Gastrocnemius medialis (tissue), 4 donors: Measurements from ENCODE around the gene CCDC33. TPM values are rescaled to one million over a fixed set of nuclear protein-coding genes. Genes with fewer than 3 reads are reported as not detected.

Source experiments
- ATAC-seq, 2 donors: fragments of 150-250 bp; one replicate each; pipeline ENCODE4 v1.9.1; 2016
- DNase-seq, 2 donors: peaks; one replicate each; pipeline ENCODE4 v3.0.0-alpha.2; 2019
- H3K27ac ChIP-seq, 4 donors: fragments of 200-600 bp; sonication (generic); 1 replicate in 1 of 4; 2 replicates in 3 of 4; pipeline ENCODE4 v1.5.1; 2016 to 2018; ENCODE audit warnings: mild to moderate bottlenecking in 2 of 4, moderate library complexity in 1 of 4
- H3K27me3 ChIP-seq, 3 donors: fragments of 200-600 bp; sonication (generic) in 2 of 3; 1 replicate in 1 of 3; 2 replicates in 2 of 3; pipeline versions ENCODE4 v1.5.1 to v1.6.0; 2016 to 2019; ENCODE audit warnings: mild to moderate bottlenecking in 1 of 3, moderate library complexity in 1 of 3
- H3K36me3 ChIP-seq, 2 donors: fragments of 200-600 bp; sonication (generic) in 1 of 2; one replicate each; pipeline ENCODE4 v1.5.1; 2017 to 2018
- H3K4me1 ChIP-seq, 2 donors: fragments of 200-600 bp; sonication (generic) in 1 of 2; one replicate each; pipeline ENCODE4 v1.5.1; 2016 to 2017; ENCODE audit warnings: mild to moderate bottlenecking in 2 of 2
- H3K4me3 ChIP-seq, 4 donors: fragments of 200-600 bp; sonication (generic) in 3 of 4; 1 replicate in 1 of 4; 2 replicates in 3 of 4; pipeline ENCODE4 v1.5.1; 2016 to 2019; ENCODE audit warnings: mild to moderate bottlenecking in 2 of 4
- H3K9me3 ChIP-seq, 3 donors: fragments of 200-600 bp; sonication (generic) in 2 of 3; 1 replicate in 1 of 3; 2 replicates in 2 of 3; pipeline ENCODE4 v1.5.1; 2016 to 2019
- CTCF ChIP-seq, 5 experiments: fragments of 450-650 bp in 3 of 5; fragments of 200-600 bp in 2 of 5; sonication (generic) in 2 of 5; IDR thresholded peaks in 4 of 5; conservative IDR thresholded peaks in 1 of 5; 1 replicate in 4 of 5; 2 replicates in 1 of 5; pipeline ENCODE4 v1.5.1; 2016 to 2019; ENCODE audit warnings: antibody characterized with exemption in 5 of 5, mild to moderate bottlenecking in 3 of 5, moderate library complexity in 3 of 5
- POLR2A ChIP-seq, 2 donors: fragments of 450-650 bp; IDR thresholded peaks; one replicate each; pipeline ENCODE4 v1.6.1; 2017; ENCODE audit warnings: antibody characterized with exemption in 2 of 2, mild to moderate bottlenecking in 2 of 2, moderate library complexity in 2 of 2
- in situ Hi-C, 4 donors: fragments of 200-750 bp; cut with MboI; loops; one replicate each; pipeline versions ENCODE4 v1.15.0 to v1.8.0; 2017; ENCODE audit warnings: low sequenced_read_pairs in 4 of 4
- intact Hi-C: fragments of 100-400 bp; cut with DNase I; formaldehyde crosslinking; loops from one replicate; pipeline ENCODE4 v1.15.1; 2023; ENCODE audit warnings: low total_unique reads
- total RNA-seq, 4 donors: library from RNA; depleted of rRNA; stranded (reverse); fragments of >200 nt; gene quantifications; one replicate each; pipeline versions ENCODE4 v1.1.0 to v1.2.3, GENCODE V29; 2016

Gene CCDC33
- total RNA-seq, result not detected

- in situ Hi-C loops (no loop called here), intact Hi-C loops (no loop called here)
- Histone ChIP-seq H3K4me3 (no peak within 1 kb of the TSS), H3K36me3 (no peaks in the 10 kb centered on the region), H3K4me1 (peaks cover 15 to 18% of the 10 kb centered on the region in 2 donors), H3K27ac (no peak within 1 kb of the TSS), H3K27me3 (no peaks in the 10 kb centered on the region), H3K9me3 (no peaks in the 10 kb centered on the region)
- ATAC-seq (no peak), DNase-seq (no peak)
- TF ChIP-seq CTCF (IDR thresholded peaks at IDR 0.05 in 4 of 5, conservative IDR thresholded peaks at IDR 0.05 in 1 of 5), result no peak
- TF ChIP-seq POLR2A (IDR thresholded peaks at IDR 0.05), result no peak
These were observed at the start of gene CCDC33 for GRCh38 chr15:74235962-74236361. Gene CCDC33 (plus strand): TSS chr15:74236326. CDS start chr15:74236720, 394 bp downstream.

GRCh38 chr15:74188216-74188615 is 47.9 kb upstream of the CCDC33 start:
- Histone ChIP-seq H3K4me1 (no peaks in the 10 kb centered on the region), H3K9me3 (no peaks in the 10 kb centered on the region), H3K36me3 (no peaks in the 10 kb centered on the region), H3K27ac (no peak overlapping the region), H3K4me3 (no peak overlapping the region), H3K27me3 (no peaks in the 10 kb centered on the region)
- DNase-seq (no peak), ATAC-seq (no peak)
- intact Hi-C loops (no loop called here), in situ Hi-C loops (no loop called here)
- TF ChIP-seq POLR2A (IDR thresholded peaks at IDR 0.05), result no peak
- TF ChIP-seq CTCF (IDR thresholded peaks at IDR 0.05 in 4 of 5, conservative IDR thresholded peaks at IDR 0.05 in 1 of 5), result no peak

- ATAC-seq, result no peak
These were observed 44.3 kb upstream of the CCDC33 start for GRCh38 chr15:74191798-74192197.

GRCh38 chr15:74192751-74193150 is 43.4 kb upstream of the CCDC33 start:
- in situ Hi-C loops, result no loop called here
- Histone ChIP-seq H3K27ac (no peak overlapping the region), H3K9me3 (no peaks in the 10 kb centered on the region), H3K4me1 (no peaks in the 10 kb centered on the region), H3K36me3 (no peaks in the 10 kb centered on the region), H3K4me3 (no peak overlapping the region), H3K27me3 (no peaks in the 10 kb centered on the region)
- DNase-seq (no peak), ATAC-seq (no peak)
- TF ChIP-seq POLR2A (IDR thresholded peaks at IDR 0.05) (no peak), CTCF (IDR thresholded peaks at IDR 0.05 in 4 of 5, conservative IDR thresholded peaks at IDR 0.05 in 1 of 5) (no peak)
- intact Hi-C loops, result no loop called here

More at GRCh38 chr15:74191798-74192197, 44.3 kb upstream of the CCDC33 start:
- H3K9me3 ChIP-seq, result no peaks in the 10 kb centered on the region
- no peak for TF ChIP-seq POLR2A (IDR thresholded peaks at IDR 0.05)
- TF ChIP-seq CTCF (IDR thresholded peaks at IDR 0.05 in 4 of 5, conservative IDR thresholded peaks at IDR 0.05 in 1 of 5), result no peak
- DNase-seq, result no peak
- no peaks in the 10 kb centered on the region for H3K27me3 ChIP-seq
- in situ Hi-C loops (no loop called here), intact Hi-C loops (no loop called here)
- no peaks in the 10 kb centered on the region for H3K4me1 ChIP-seq
- no peaks in the 10 kb centered on the region for H3K36me3 ChIP-seq
- no peak overlapping the region for H3K27ac ChIP-seq
- no peak overlapping the region for H3K4me3 ChIP-seq

- in situ Hi-C loops, result no loop called here
These were observed 42.8 kb upstream of the CCDC33 start for GRCh38 chr15:74193299-74193718.

More at GRCh38 chr15:74193299-74193718, 42.8 kb upstream of the CCDC33 start:
- no peaks in the 10 kb centered on the region for H3K9me3 ChIP-seq
- H3K36me3 ChIP-seq, result no peaks in the 10 kb centered on the region
- TF ChIP-seq POLR2A (IDR thresholded peaks at IDR 0.05) (no peak), CTCF (IDR thresholded peaks at IDR 0.05 in 4 of 5, conservative IDR thresholded peaks at IDR 0.05 in 1 of 5) (no peak)
- H3K4me3 ChIP-seq, result no peak overlapping the region
- no peaks in the 10 kb centered on the region for H3K4me1 ChIP-seq
- intact Hi-C loops, result no loop called here
- H3K27ac ChIP-seq, result no peak overlapping the region
- DNase-seq (no peak), ATAC-seq (no peak)
- H3K27me3 ChIP-seq, result no peaks in the 10 kb centered on the region
